SU-DHL-6 (cell line): ENCODE data around the gene NFIA.

Experiments
- H2AFZ ChIP-seq: fragments of 200-600 bp; sonication (generic); 2 replicates; pipeline ENCODE4 v1.6.1; 2014; ENCODE audit warnings: low read depth, mild to moderate bottlenecking, moderate library complexity, mixed read lengths, antibody characterized with exemption, low read length; ENCODE audit not compliant: severe bottlenecking
- H3F3A ChIP-seq: fragments of 200-600 bp; shearing (Covaris generic); 2 replicates; pipeline ENCODE4 v1.6.0; 2016; ENCODE audit warnings: antibody characterized with exemption, mild to moderate bottlenecking; ENCODE audit not compliant: insufficient read depth
- H3K27ac ChIP-seq: fragments of 200-600 bp; sonication (generic); 2 replicates; pipeline ENCODE4 v1.5.1; 2016; ENCODE audit warnings: low read depth, mild to moderate bottlenecking, low read length, moderate library complexity, mixed read lengths
- H3K27me3 ChIP-seq: fragments of 200-600 bp; sonication (generic), shearing (Covaris generic); 2 replicates; pipeline ENCODE4 v1.6.0; 2014; ENCODE audit warnings: mild to moderate bottlenecking, low read length
- H3K36me3 ChIP-seq: fragments of 200-600 bp; sonication (generic); 2 replicates; pipeline ENCODE4 v1.6.1; 2014; ENCODE audit warnings: mild to moderate bottlenecking, low read length, mixed read lengths
- H3K4me2 ChIP-seq: fragments of 300-600, 200-600 bp; shearing (Covaris generic), sonication (generic); 2 replicates; pipeline ENCODE4 v1.6.0; 2014; ENCODE audit warnings: low read length, low read depth, mild to moderate bottlenecking; ENCODE audit not compliant: poor library complexity, severe bottlenecking
- H3K4me3 ChIP-seq: fragments of 200-600 bp; sonication (generic); 2 replicates; pipeline ENCODE4 v1.5.1; 2014; ENCODE audit warnings: antibody characterized with exemption, low read length, mild to moderate bottlenecking, mixed read lengths; ENCODE audit not compliant: insufficient read depth, poor library complexity, severe bottlenecking
- H3K79me2 ChIP-seq: fragments of 200-600 bp; sonication (generic); 2 replicates; pipeline ENCODE4 v1.6.1; 2014; ENCODE audit warnings: mild to moderate bottlenecking, low read length, moderate library complexity; ENCODE audit not compliant: insufficient read depth
- H3K9ac ChIP-seq: fragments of 200-600 bp; sonication (generic); 2 replicates; pipeline ENCODE4 v1.7.0; 2014; ENCODE audit warnings: mild to moderate bottlenecking, low read length
- H3K9me2 ChIP-seq: fragments of 200-600 bp; sonication (generic); replicated peaks from 2 replicates; pipeline ENCODE4 v1.6.1; 2014; ENCODE audit warnings: low read length; ENCODE audit not compliant: insufficient read depth
- H3K9me3 ChIP-seq: fragments of 200-600 bp; sonication (generic); 2 replicates; pipeline ENCODE4 v1.6.1; 2014; ENCODE audit warnings: low read length, mixed read lengths; ENCODE audit not compliant: insufficient read depth
- H4K20me1 ChIP-seq: fragments of 200-600 bp; sonication (generic); 2 replicates; pipeline ENCODE4 v1.6.1; 2014; ENCODE audit warnings: low read depth, mild to moderate bottlenecking, antibody characterized with exemption, low read length, moderate library complexity, mixed read lengths
- CTCF ChIP-seq: fragments of 200-600 bp; sonication (generic); IDR thresholded peaks from one replicate; pipeline ENCODE4 v1.5.1; 2017; ENCODE audit warnings: antibody characterized with exemption, mild to moderate bottlenecking, low read length, moderate library complexity; ENCODE audit not compliant: insufficient read depth, poor library complexity, severe bottlenecking
- EZH2phosphoT487 ChIP-seq: fragments of 200-600 bp; sonication (generic), shearing (Covaris generic); conservative IDR thresholded peaks from 2 replicates; pipeline ENCODE4 v1.6.1; 2018; ENCODE audit warnings: mild to moderate bottlenecking, antibody characterized with exemption, low read length, moderate library complexity, mixed read lengths

NFIA gene

GRCh38 chr1:61111084-61112004, 29.0 kb downstream of the NFIA start:
- no peaks in the 10 kb centered on the region for H3K9me3 ChIP-seq
- no peak overlapping the region for H3K4me3 ChIP-seq
- no peaks in the 10 kb centered on the region for H3K27me3 ChIP-seq
- TF ChIP-seq EZH2phosphoT487 (no peak), CTCF (no peak)
- no peaks in the 10 kb centered on the region for H3K79me2 ChIP-seq
- 0 out of 2 replicates have a peak, but pooled peaks cover 6% of the 10 kb centered on the region for H3K36me3 ChIP-seq
- H3K9ac ChIP-seq: no peak overlapping the region
- no peak overlapping the region for H3K27ac ChIP-seq
- H3F3A ChIP-seq: no peaks in the 10 kb centered on the region
- no peaks in the 10 kb centered on the region for H3K9me2 ChIP-seq
- H2AFZ ChIP-seq: no peak overlapping the region
- H3K4me2 ChIP-seq: no peak overlapping the region
- H4K20me1 ChIP-seq: 0 out of 2 replicates have a peak, but pooled peaks cover 4% of the 10 kb centered on the region

GRCh38 chr1:61114178-61114870, 32.0 kb downstream of the NFIA start:
- H3K27me3 ChIP-seq: no peaks in the 10 kb centered on the region
- no peak overlapping the region for H2AFZ ChIP-seq
- no peaks in the 10 kb centered on the region for H3K9me3 ChIP-seq
- no peak for TF ChIP-seq EZH2phosphoT487
- no peak for TF ChIP-seq CTCF
- no peak overlapping the region for H3K4me3 ChIP-seq
- H3K27ac ChIP-seq: no peak overlapping the region
- no peak overlapping the region for H3K9ac ChIP-seq
- H3K9me2 ChIP-seq: no peaks in the 10 kb centered on the region
- no peak overlapping the region for H3K4me2 ChIP-seq
- no peaks in the 10 kb centered on the region for H3F3A ChIP-seq
- no peaks in the 10 kb centered on the region for H3K36me3 ChIP-seq
- 0 out of 2 replicates have a peak, but pooled peaks cover 4% of the 10 kb centered on the region for H4K20me1 ChIP-seq
- no peaks in the 10 kb centered on the region for H3K79me2 ChIP-seq

- no peak overlapping the region for H2AFZ ChIP-seq
Observed at GRCh38 chr1:61115436-61115835, 33.1 kb downstream of the NFIA start.

More at GRCh38 chr1:61115436-61115835, 33.1 kb downstream of the NFIA start:
- no peak overlapping the region for H3K9ac ChIP-seq
- H3K27ac ChIP-seq: no peak overlapping the region
- H3K4me2 ChIP-seq: no peak overlapping the region
- no peaks in the 10 kb centered on the region for H3K9me3 ChIP-seq
- no peaks in the 10 kb centered on the region for H3K79me2 ChIP-seq
- H3K4me3 ChIP-seq: no peak overlapping the region
- no peaks in the 10 kb centered on the region for H3F3A ChIP-seq
- H4K20me1 ChIP-seq: no peaks in the 10 kb centered on the region
- TF ChIP-seq EZH2phosphoT487 (no peak), CTCF (no peak)
- no peaks in the 10 kb centered on the region for H3K36me3 ChIP-seq
- no peaks in the 10 kb centered on the region for H3K9me2 ChIP-seq
- H3K27me3 ChIP-seq: no peaks in the 10 kb centered on the region
